ENCODE results near the gene ZNF597. TPM values are rescaled to one million over a fixed set of nuclear protein-coding genes. Genes with fewer than 3 reads are reported as not detected.
"Not testable (repeated sequence)": the region's sequence is repeated elsewhere in the genome, so short reads cannot be mapped to it uniquely, and the experiment has no call there.

Gene ZNF597
- total RNA-seq, 3 donors from 2014 or later, result 2.1 to 3.6 (median 2.8) TPM

- H3K4me1 ChIP-seq, result no peaks in the 10 kb centered on the region
- intact Hi-C loops (cut with DNase I; ENCODE audit: low total_unique reads), result loop anchor here (2.0 kb wide), 1 partner anchor 43 kb away; no protein-coding TSS in a partner anchor
Measured at GRCh38 chr16:3479654-3480216, 36.4 kb upstream of the ZNF597 start.

GRCh38 chr16:3478242-3478925, 35.1 kb upstream of the ZNF597 start:
- H3K27me3 ChIP-seq, result no peaks in the 10 kb centered on the region
- no peak overlapping the region for H3K27ac ChIP-seq
- no peaks in the 10 kb centered on the region for H3K9me3 ChIP-seq
- TF ChIP-seq CTCF (IDR thresholded peaks at IDR 0.05) (no peak), POLR2A (IDR thresholded peaks at IDR 0.05) (no peak), POLR2AphosphoS5 (IDR thresholded peaks at IDR 0.05) (no peak)
- no peaks in the 10 kb centered on the region for H3K4me1 ChIP-seq
- peaks cover 8% of the 10 kb centered on the region for H3K36me3 ChIP-seq
- intact Hi-C loops (cut with DNase I; ENCODE audit: low total_unique reads), result no loop called here
- no peak for DNase-seq (ENCODE audit: low spot score in 2 of 2)
- no peak overlapping the region for H3K4me3 ChIP-seq

More at GRCh38 chr16:3479654-3480216, 36.4 kb upstream of the ZNF597 start:
- peaks cover 8% of the 10 kb centered on the region for H3K36me3 ChIP-seq
- DNase-seq (ENCODE audit: low spot score in 2 of 2), result no peak
- no peak for TF ChIP-seq CTCF (IDR thresholded peaks at IDR 0.05)
- TF ChIP-seq POLR2AphosphoS5 (IDR thresholded peaks at IDR 0.05), result no peak
- TF ChIP-seq POLR2A (IDR thresholded peaks at IDR 0.05), result no peak
- H3K9me3 ChIP-seq, result no peaks in the 10 kb centered on the region
- H3K4me3 ChIP-seq, result no peak overlapping the region
- H3K27ac ChIP-seq, result no peak overlapping the region
- H3K27me3 ChIP-seq, result no peaks in the 10 kb centered on the region

GRCh38 chr16:3476409-3476808, 33.1 kb upstream of the ZNF597 start:
- Histone ChIP-seq H3K36me3 (peaks cover 8% of the 10 kb centered on the region), H3K27ac (no peak overlapping the region), H3K27me3 (no peaks in the 10 kb centered on the region), H3K9me3 (no peaks in the 10 kb centered on the region), H3K4me1 (no peaks in the 10 kb centered on the region), H3K4me3 (no peak overlapping the region)
- TF ChIP-seq POLR2A (IDR thresholded peaks at IDR 0.05), result no peak
- no peak for TF ChIP-seq POLR2AphosphoS5 (IDR thresholded peaks at IDR 0.05)
- no peak for TF ChIP-seq CTCF (IDR thresholded peaks at IDR 0.05)
- DNase-seq (ENCODE audit: low spot score in 2 of 2), result no peak
- intact Hi-C loops (cut with DNase I; ENCODE audit: low total_unique reads), result no loop called here

- no peaks in the 10 kb centered on the region for H3K4me1 ChIP-seq
- H3K9me3 ChIP-seq, result no peaks in the 10 kb centered on the region
- no peak overlapping the region for H3K4me3 ChIP-seq
- DNase-seq (ENCODE audit: low spot score in 2 of 2), result no peak
- no peak overlapping the region for H3K27ac ChIP-seq
- TF ChIP-seq CTCF (IDR thresholded peaks at IDR 0.05), result no peak
- no peak for TF ChIP-seq POLR2A (IDR thresholded peaks at IDR 0.05)
- TF ChIP-seq POLR2AphosphoS5 (IDR thresholded peaks at IDR 0.05), result no peak
- H3K27me3 ChIP-seq, result no peaks in the 10 kb centered on the region
- intact Hi-C loops (cut with DNase I; ENCODE audit: low total_unique reads), result no loop called here
- H3K36me3 ChIP-seq, result peaks cover 8% of the 10 kb centered on the region
Measured at GRCh38 chr16:3475604-3476375, 32.5 kb upstream of the ZNF597 start.

GRCh38 chr16:3474870-3475269, 31.6 kb upstream of the ZNF597 start:
- H3K9me3 ChIP-seq; H3K27ac ChIP-seq; H3K27me3 ChIP-seq; H3K36me3 ChIP-seq; DNase-seq (ENCODE audit: low spot score in 2 of 2); H3K4me1 ChIP-seq; H3K4me3 ChIP-seq; intact Hi-C loops (cut with DNase I; ENCODE audit: low total_unique reads): not testable (repeated sequence)
